GM12878 (cell line): Measurements from ENCODE around the gene ZC3H7B.

Experiments
- ASH2L ChIP-seq: fragments of 300-600, 200-600 bp; sonication (generic); IDR thresholded peaks from 2 replicates; pipeline ENCODE4 v1.6.1; 2017; ENCODE audit warnings: low read depth, mild to moderate bottlenecking, borderline replicate concordance
- ATF2 ChIP-seq: IDR thresholded peaks from 2 replicates; pipeline ENCODE4 v1.6.1; 2012; ENCODE audit warnings: low read length, inconsistent platforms
- ETV6 ChIP-seq, 2 experiments: fragments of 450-650 bp in 1 of 2; IDR thresholded peaks in 1 of 2; conservative IDR thresholded peaks in 1 of 2; 2 replicates each; pipeline ENCODE4 v1.6.1; 2014; ENCODE audit warnings: antibody characterized with exemption in 1 of 2, borderline replicate concordance in 1 of 2, low read depth in 1 of 2, mild to moderate bottlenecking in 1 of 2, moderate library complexity in 1 of 2
- LARP7 ChIP-seq: fragments of 450-650 bp; IDR thresholded peaks from 2 replicates; pipeline ENCODE4 v1.6.1; 2017; ENCODE audit warnings: mild to moderate bottlenecking
- MLLT1 ChIP-seq: fragments of 450-650 bp; IDR thresholded peaks from 2 replicates; pipeline ENCODE4 v1.6.1; 2016; ENCODE audit warnings: mild to moderate bottlenecking
- PKNOX1 ChIP-seq: fragments of 450-650 bp; IDR thresholded peaks from 2 replicates; pipeline ENCODE4 v1.6.1; 2016; ENCODE audit warnings: mild to moderate bottlenecking
- POLR2AphosphoS2 ChIP-seq: IDR thresholded peaks from 2 replicates; pipeline ENCODE4 v1.6.1; 2011; ENCODE audit warnings: low read depth, mild to moderate bottlenecking, low read length, improper control_type of control experiment, moderate library complexity
- POLR2AphosphoS5 ChIP-seq: IDR thresholded peaks from 2 replicates; pipeline ENCODE4 v1.6.1; 2011; ENCODE audit warnings: mild to moderate bottlenecking, low read length, inconsistent platforms
- SP1 ChIP-seq: IDR thresholded peaks from one replicate; pipeline ENCODE4 v1.6.1; 2011; ENCODE audit warnings: low read depth, low read length
- STAT1 ChIP-seq: fragments of 450-650 bp; conservative IDR thresholded peaks from 2 replicates; pipeline ENCODE4 v1.6.1; 2014; ENCODE audit warnings: antibody characterized with exemption, mild to moderate bottlenecking
- ZZZ3 ChIP-seq: IDR thresholded peaks from 2 replicates; pipeline ENCODE4 v1.6.1; 2011; ENCODE audit warnings: low read depth; ENCODE audit not compliant: control insufficient read depth, insufficient read length
- TF ChIP-seq, protein P1 (sequence below): IDR thresholded peaks from 2 replicates; pipeline ENCODE4 v1.6.1; 2012; ENCODE audit warnings: low read depth, low read length, improper control_type of control experiment
- TF ChIP-seq, protein P2 (sequence below): IDR thresholded peaks from 2 replicates; pipeline ENCODE4 v1.6.1; 2012; ENCODE audit warnings: mild to moderate bottlenecking, low read depth, low read length
- TF ChIP-seq, protein P3 (sequence below), 3 experiments: IDR thresholded peaks in 2 of 3; conservative IDR thresholded peaks in 1 of 3; 2 replicates each; pipeline ENCODE4 v1.5.1; 2011; ENCODE audit warnings: low read depth in 3 of 3, low read length in 3 of 3, mild to moderate bottlenecking in 3 of 3, control low read depth in 2 of 3, moderate library complexity in 2 of 3, inconsistent platforms in 1 of 3, mixed read lengths in 1 of 3; ENCODE audit not compliant: control insufficient read depth in 2 of 3, insufficient read depth in 1 of 3; ENCODE audit errors: extremely low read depth in 1 of 3

- TF ChIP-seq POLR2AphosphoS2, result no peak
- TF ChIP-seq, protein P1, sequence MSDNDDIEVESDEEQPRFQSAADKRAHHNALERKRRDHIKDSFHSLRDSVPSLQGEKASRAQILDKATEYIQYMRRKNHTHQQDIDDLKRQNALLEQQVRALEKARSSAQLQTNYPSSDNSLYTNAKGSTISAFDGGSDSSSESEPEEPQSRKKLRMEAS, result no peak
- no peak for TF ChIP-seq ATF2
- no peak for TF ChIP-seq MLLT1
- TF ChIP-seq, protein P2, sequence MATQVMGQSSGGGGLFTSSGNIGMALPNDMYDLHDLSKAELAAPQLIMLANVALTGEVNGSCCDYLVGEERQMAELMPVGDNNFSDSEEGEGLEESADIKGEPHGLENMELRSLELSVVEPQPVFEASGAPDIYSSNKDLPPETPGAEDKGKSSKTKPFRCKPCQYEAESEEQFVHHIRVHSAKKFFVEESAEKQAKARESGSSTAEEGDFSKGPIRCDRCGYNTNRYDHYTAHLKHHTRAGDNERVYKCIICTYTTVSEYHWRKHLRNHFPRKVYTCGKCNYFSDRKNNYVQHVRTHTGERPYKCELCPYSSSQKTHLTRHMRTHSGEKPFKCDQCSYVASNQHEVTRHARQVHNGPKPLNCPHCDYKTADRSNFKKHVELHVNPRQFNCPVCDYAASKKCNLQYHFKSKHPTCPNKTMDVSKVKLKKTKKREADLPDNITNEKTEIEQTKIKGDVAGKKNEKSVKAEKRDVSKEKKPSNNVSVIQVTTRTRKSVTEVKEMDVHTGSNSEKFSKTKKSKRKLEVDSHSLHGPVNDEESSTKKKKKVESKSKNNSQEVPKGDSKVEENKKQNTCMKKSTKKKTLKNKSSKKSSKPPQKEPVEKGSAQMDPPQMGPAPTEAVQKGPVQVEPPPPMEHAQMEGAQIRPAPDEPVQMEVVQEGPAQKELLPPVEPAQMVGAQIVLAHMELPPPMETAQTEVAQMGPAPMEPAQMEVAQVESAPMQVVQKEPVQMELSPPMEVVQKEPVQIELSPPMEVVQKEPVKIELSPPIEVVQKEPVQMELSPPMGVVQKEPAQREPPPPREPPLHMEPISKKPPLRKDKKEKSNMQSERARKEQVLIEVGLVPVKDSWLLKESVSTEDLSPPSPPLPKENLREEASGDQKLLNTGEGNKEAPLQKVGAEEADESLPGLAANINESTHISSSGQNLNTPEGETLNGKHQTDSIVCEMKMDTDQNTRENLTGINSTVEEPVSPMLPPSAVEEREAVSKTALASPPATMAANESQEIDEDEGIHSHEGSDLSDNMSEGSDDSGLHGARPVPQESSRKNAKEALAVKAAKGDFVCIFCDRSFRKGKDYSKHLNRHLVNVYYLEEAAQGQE, result no peak
- TF ChIP-seq ZZZ3, result no peak
- no peak for TF ChIP-seq ASH2L
- no peak for TF ChIP-seq SP1
- TF ChIP-seq, protein P3, sequence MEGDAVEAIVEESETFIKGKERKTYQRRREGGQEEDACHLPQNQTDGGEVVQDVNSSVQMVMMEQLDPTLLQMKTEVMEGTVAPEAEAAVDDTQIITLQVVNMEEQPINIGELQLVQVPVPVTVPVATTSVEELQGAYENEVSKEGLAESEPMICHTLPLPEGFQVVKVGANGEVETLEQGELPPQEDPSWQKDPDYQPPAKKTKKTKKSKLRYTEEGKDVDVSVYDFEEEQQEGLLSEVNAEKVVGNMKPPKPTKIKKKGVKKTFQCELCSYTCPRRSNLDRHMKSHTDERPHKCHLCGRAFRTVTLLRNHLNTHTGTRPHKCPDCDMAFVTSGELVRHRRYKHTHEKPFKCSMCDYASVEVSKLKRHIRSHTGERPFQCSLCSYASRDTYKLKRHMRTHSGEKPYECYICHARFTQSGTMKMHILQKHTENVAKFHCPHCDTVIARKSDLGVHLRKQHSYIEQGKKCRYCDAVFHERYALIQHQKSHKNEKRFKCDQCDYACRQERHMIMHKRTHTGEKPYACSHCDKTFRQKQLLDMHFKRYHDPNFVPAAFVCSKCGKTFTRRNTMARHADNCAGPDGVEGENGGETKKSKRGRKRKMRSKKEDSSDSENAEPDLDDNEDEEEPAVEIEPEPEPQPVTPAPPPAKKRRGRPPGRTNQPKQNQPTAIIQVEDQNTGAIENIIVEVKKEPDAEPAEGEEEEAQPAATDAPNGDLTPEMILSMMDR (IDR thresholded peaks at IDR 0.05 in 2 of 3, conservative IDR thresholded peaks at IDR 0.05 in 1 of 3; ENCODE audit: control insufficient read depth in 2 of 3, extremely low read depth in 1 of 3, insufficient read depth in 1 of 3, low read depth in 3 of 3, low read length in 3 of 3), result no peak
- TF ChIP-seq LARP7, result no peak
- no peak for TF ChIP-seq POLR2AphosphoS5
- no peak for TF ChIP-seq ETV6 (conservative IDR thresholded peaks at IDR 0.05 in 1 of 2, IDR thresholded peaks at IDR 0.05 in 1 of 2; ENCODE audit: borderline replicate concordance in 1 of 2, low read depth in 1 of 2)
- TF ChIP-seq PKNOX1, result no peak
- TF ChIP-seq STAT1, result no peak
Measured at GRCh38 chr22:41308054-41308453, 6.7 kb downstream of the ZC3H7B start.
